Measurements from ENCODE around the gene ESR1.

DNA sequence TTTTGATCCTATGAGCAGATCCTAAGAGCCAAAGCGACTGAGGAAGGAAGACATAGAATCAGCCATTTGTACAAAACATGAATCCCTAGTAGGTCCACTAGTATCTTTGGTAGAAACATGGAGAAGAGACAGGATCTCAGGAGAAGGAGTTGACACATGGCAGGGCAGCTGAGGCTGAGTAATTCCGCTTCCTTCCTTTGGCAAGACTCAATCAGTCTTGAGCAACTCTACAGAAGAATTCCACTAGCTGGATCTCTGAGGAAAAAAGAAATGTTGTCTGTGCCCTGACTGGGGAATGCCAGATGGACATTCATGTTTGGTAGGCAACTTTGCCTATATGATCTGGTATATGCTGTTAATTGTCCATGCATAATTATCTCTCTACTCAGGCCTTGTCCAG is 35.3 kb downstream of the ESR1 start:
- TF ChIP-seq, protein P1, sequence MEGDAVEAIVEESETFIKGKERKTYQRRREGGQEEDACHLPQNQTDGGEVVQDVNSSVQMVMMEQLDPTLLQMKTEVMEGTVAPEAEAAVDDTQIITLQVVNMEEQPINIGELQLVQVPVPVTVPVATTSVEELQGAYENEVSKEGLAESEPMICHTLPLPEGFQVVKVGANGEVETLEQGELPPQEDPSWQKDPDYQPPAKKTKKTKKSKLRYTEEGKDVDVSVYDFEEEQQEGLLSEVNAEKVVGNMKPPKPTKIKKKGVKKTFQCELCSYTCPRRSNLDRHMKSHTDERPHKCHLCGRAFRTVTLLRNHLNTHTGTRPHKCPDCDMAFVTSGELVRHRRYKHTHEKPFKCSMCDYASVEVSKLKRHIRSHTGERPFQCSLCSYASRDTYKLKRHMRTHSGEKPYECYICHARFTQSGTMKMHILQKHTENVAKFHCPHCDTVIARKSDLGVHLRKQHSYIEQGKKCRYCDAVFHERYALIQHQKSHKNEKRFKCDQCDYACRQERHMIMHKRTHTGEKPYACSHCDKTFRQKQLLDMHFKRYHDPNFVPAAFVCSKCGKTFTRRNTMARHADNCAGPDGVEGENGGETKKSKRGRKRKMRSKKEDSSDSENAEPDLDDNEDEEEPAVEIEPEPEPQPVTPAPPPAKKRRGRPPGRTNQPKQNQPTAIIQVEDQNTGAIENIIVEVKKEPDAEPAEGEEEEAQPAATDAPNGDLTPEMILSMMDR (IDR thresholded peaks at IDR 0.05): no peak
- no peak for TF ChIP-seq POLR2A (IDR thresholded peaks at IDR 0.05)
